IMR-90 (cell line): ENCODE data around the gene PDZRN3. TPM values are rescaled to one million over a fixed set of nuclear protein-coding genes. Genes with fewer than 3 reads are reported as not detected.

Experiments
- ATAC-seq: fragments of 200-7000 bp; cut with Tn5 transposase; 2 replicates; pipeline ENCODE4 v1.9.1; 2020; ENCODE audit warnings: low read depth, mild to moderate bottlenecking, moderate library complexity
- BruUV-seq: library from RNA; stranded (reverse); fragments of 400-500 nt; replicated peaks from 2 replicates; lab custom pipeline; 2021; lab: Mats Ljungman, UMichigan
- CTCF ChIA-PET: fragments of 300-600 bp; formaldehyde crosslinking; extraction: SDS; loops from one replicate; lab custom pipeline; 2021; ENCODE audit warnings: antibody characterized with exemption; lab: Yijun Ruan, JAX
- POLR2A ChIA-PET: fragments of 300-600 bp; sonication (Branson Sonifier 250); formaldehyde crosslinking; loops from one replicate; lab custom pipeline; 2022; ENCODE audit warnings: antibody characterized with exemption; ENCODE audit not compliant: unreplicated experiment; lab: Charles Lee
- DNase-seq: peaks from one replicate; pipeline ENCODE4 v3.0.0; 2013
- H2AFZ ChIP-seq: replicated peaks from 2 replicates; pipeline ENCODE3; 2013; ENCODE audit warnings: low read length, mild to moderate bottlenecking; ENCODE audit not compliant: poor library complexity
- H2AK5ac ChIP-seq: 2 replicates; pipeline ENCODE4 v1.6.1; 2013; ENCODE audit warnings: low read depth, low read length, inconsistent platforms
- H2AK9ac ChIP-seq: replicated peaks from 2 replicates; pipeline ENCODE3; 2013; ENCODE audit warnings: mild to moderate bottlenecking, low read depth, low read length, moderate library complexity; ENCODE audit not compliant: poor library complexity
- H2BK120ac ChIP-seq: 2 replicates; pipeline ENCODE4 v1.6.1; 2013; ENCODE audit warnings: low read depth, low read length, inconsistent platforms
- H2BK15ac ChIP-seq: 3 replicates; pipeline ENCODE4 v1.6.1; 2013; ENCODE audit warnings: low read depth, low read length, inconsistent platforms
- H2BK20ac ChIP-seq: 2 replicates; pipeline ENCODE4 v1.6.1; 2013; ENCODE audit warnings: low read depth, mild to moderate bottlenecking, inconsistent platforms, low read length, moderate library complexity
- H2BK5ac ChIP-seq: 2 replicates; pipeline ENCODE4 v1.6.1; 2013; ENCODE audit warnings: mild to moderate bottlenecking, low read depth, low read length, inconsistent platforms; ENCODE audit not compliant: poor library complexity, severe bottlenecking
- H3K14ac ChIP-seq: replicated peaks from 2 replicates; pipeline ENCODE4 v1.6.1; 2013; ENCODE audit warnings: low read depth, low read length, inconsistent platforms
- H3K18ac ChIP-seq: 2 replicates; pipeline ENCODE4 v1.6.1; 2013; ENCODE audit warnings: low read depth, low read length, control low read depth
- H3K23ac ChIP-seq: 2 replicates; pipeline ENCODE4 v1.6.1; 2013; ENCODE audit warnings: low read depth, low read length, inconsistent platforms
- H3K27ac ChIP-seq: 2 replicates; pipeline ENCODE4 v1.5.1; 2013; ENCODE audit warnings: mild to moderate bottlenecking, control low read depth, low read length; ENCODE audit not compliant: insufficient read depth
- H3K27me3 ChIP-seq: 2 replicates; pipeline ENCODE4 v1.6.1; 2013; ENCODE audit warnings: low read length; ENCODE audit not compliant: control insufficient read depth, insufficient read depth
- H3K36me3 ChIP-seq: 2 replicates; pipeline ENCODE4 v1.6.1; 2013; ENCODE audit warnings: low read length, mixed read lengths; ENCODE audit not compliant: control insufficient read depth, insufficient read depth
- H3K4ac ChIP-seq: 2 replicates; pipeline ENCODE4 v1.6.1; 2013; ENCODE audit warnings: low read depth, low read length, inconsistent platforms
- H3K4me1 ChIP-seq: 2 replicates; pipeline ENCODE4 v1.6.1; 2013; ENCODE audit warnings: low read length, mixed read lengths; ENCODE audit not compliant: control insufficient read depth, insufficient read depth
- H3K4me2 ChIP-seq: 2 replicates; pipeline ENCODE4 v1.6.1; 2013; ENCODE audit warnings: low read depth, mild to moderate bottlenecking, control low read depth, low read length, moderate library complexity
- H3K4me3 ChIP-seq: 2 replicates; pipeline ENCODE4 v1.5.1; 2013; ENCODE audit warnings: low read depth, mild to moderate bottlenecking, control low read depth, low read length, moderate library complexity; ENCODE audit not compliant: insufficient read depth
- H3K56ac ChIP-seq: 2 replicates; pipeline ENCODE4 v1.6.1; 2013; ENCODE audit warnings: low read length, inconsistent platforms; ENCODE audit not compliant: insufficient read depth; ENCODE audit errors: extremely low read depth
- H3K79me1 ChIP-seq, 2 experiments: 2 replicates each; pipeline ENCODE4 v1.6.1; 2013; ENCODE audit warnings: low read length in 2 of 2, inconsistent platforms in 1 of 2, low read depth in 1 of 2
- H3K9ac ChIP-seq: 2 replicates; pipeline ENCODE4 v1.6.1; 2013; ENCODE audit warnings: low read depth, low read length, control low read depth
- H3K9me1 ChIP-seq: 2 replicates; pipeline ENCODE4 v1.6.1; 2013; ENCODE audit warnings: low read length, inconsistent platforms; ENCODE audit not compliant: insufficient read depth
- H3K9me3 ChIP-seq: 2 replicates; pipeline ENCODE4 v1.6.1; 2013; ENCODE audit warnings: low read length; ENCODE audit not compliant: control insufficient read depth, insufficient read depth
- H4K20me1 ChIP-seq: 2 replicates; pipeline ENCODE4 v1.6.1; 2013; ENCODE audit warnings: low read length, inconsistent platforms; ENCODE audit not compliant: insufficient read depth
- H4K5ac ChIP-seq: 2 replicates; pipeline ENCODE4 v1.6.1; 2013; ENCODE audit warnings: mild to moderate bottlenecking, low read depth, low read length, control low read depth
- H4K8ac ChIP-seq, 2 experiments: 2 replicates each; pipeline ENCODE4 v1.6.1; 2013; ENCODE audit warnings: low read depth in 2 of 2, low read length in 2 of 2, control low read depth in 1 of 2, inconsistent platforms in 1 of 2
- H4K91ac ChIP-seq: 2 replicates; pipeline ENCODE4 v1.6.1; 2013; ENCODE audit warnings: low read depth, low read length, inconsistent platforms; ENCODE audit not compliant: insufficient read depth
- CEBPB ChIP-seq: IDR thresholded peaks from 2 replicates; pipeline ENCODE4 v1.6.1; 2012; ENCODE audit warnings: low read depth, low read length, improper control_type of control experiment
- CHD1 ChIP-seq: IDR thresholded peaks from 2 replicates; pipeline ENCODE4 v1.6.1; 2012; ENCODE audit warnings: low read depth, low read length, improper control_type of control experiment
- CTCF ChIP-seq: conservative IDR thresholded peaks from 2 replicates; pipeline ENCODE4 v1.5.1; 2012; ENCODE audit warnings: mild to moderate bottlenecking, low read depth, low read length, improper control_type of control experiment
- ELK1 ChIP-seq: fragments of 150-350 bp; IDR thresholded peaks from 2 replicates; pipeline ENCODE4 v1.6.1; 2016; ENCODE audit warnings: low read depth, mild to moderate bottlenecking, low read length, moderate library complexity, borderline replicate concordance
- FOS ChIP-seq: fragments of 150-350 bp; IDR thresholded peaks from 2 replicates; pipeline ENCODE4 v1.6.1; 2016; ENCODE audit warnings: low read depth, low read length
- MAFK ChIP-seq: IDR thresholded peaks from 2 replicates; pipeline ENCODE4 v1.6.1; 2012; ENCODE audit warnings: low read depth, low read length, improper control_type of control experiment
- MAZ ChIP-seq: IDR thresholded peaks from 2 replicates; pipeline ENCODE4 v1.6.1; 2012; ENCODE audit warnings: low read depth, mild to moderate bottlenecking, low read length, improper control_type of control experiment, moderate library complexity, borderline replicate concordance
- MXI1 ChIP-seq: IDR thresholded peaks from 2 replicates; pipeline ENCODE4 v1.6.1; 2012; ENCODE audit warnings: low read depth, mild to moderate bottlenecking, low read length, moderate library complexity, borderline replicate concordance
- NFE2L2 ChIP-seq: fragments of 150-350 bp; IDR thresholded peaks from 2 replicates; pipeline ENCODE4 v1.6.1; 2016; ENCODE audit warnings: low read depth, mild to moderate bottlenecking, low read length
- RAD21 ChIP-seq: IDR thresholded peaks from 2 replicates; pipeline ENCODE4 v1.6.1; 2012; ENCODE audit warnings: low read length, improper control_type of control experiment
- RCOR1 ChIP-seq: IDR thresholded peaks from 2 replicates; pipeline ENCODE4 v1.6.1; 2012; ENCODE audit warnings: mild to moderate bottlenecking, low read length, improper control_type of control experiment; ENCODE audit not compliant: insufficient replicate concordance
- WGBS, 2 experiments: methylation state at CpG; one replicate each; pipeline versions ENCODE4 v1.1.5 to v1.1.7; 2013; ENCODE audit warnings: missing lambda C conversion rate in 2 of 2; ENCODE audit not compliant: insufficient read length in 1 of 2; ENCODE audit errors: extremely low coverage in 2 of 2; 5-methylcytosine and 5-hydroxymethylcytosine counted together
- dilution Hi-C: fragments of 300-500 bp; cut with HindIII; formaldehyde crosslinking; loops from one replicate; pipeline ENCODE4 v1.14.3; 2018; ENCODE audit warnings: low sequenced_read_pairs; ENCODE audit not compliant: unreplicated experiment
- in situ Hi-C: fragments of 300-500 bp; cut with MboI; formaldehyde crosslinking; loops from 3 replicates; pipeline ENCODE4 v1.14.3; 2019; ENCODE audit warnings: low sequenced_read_pairs, inconsistent platforms, mixed read lengths
- intact Hi-C: fragments of 100-400 bp; cut with micrococcal nuclease; formaldehyde crosslinking; loops from 2 replicates; pipeline ENCODE4 v1.10.0; 2022
- polyA plus RNA-seq, 3 experiments: library from polyadenylated mRNA; depleted of rRNA; stranded (reverse); fragments of >200 nt; gene quantifications; 2 replicates each; pipeline ENCODE4 v1.2.3, GENCODE V29; 2012; ENCODE audit warnings: low replicate concordance in 1 of 3
- total RNA-seq: library from RNA; depleted of rRNA; stranded (reverse); fragments of >200 nt; gene quantifications from 2 replicates; pipeline ENCODE4 v1.2.3, GENCODE V29; 2012

Gene PDZRN3
- total and polyA plus RNA-seq, 2 of the 4 experiments (the other 2 are of a cell fraction): 9.4 to 17.0 TPM

GRCh38 chr3:73580343-73580742 is 44.4 kb downstream of the PDZRN3 start:
- H2AFZ ChIP-seq: no peak overlapping the region
- H3K4ac ChIP-seq: peak overlapping the region; percentile 44; the same call in 1 of the 2 replicates
- DNase-seq: peak; percentile 100
- no peak overlapping the region for H3K14ac ChIP-seq
- no TSS peak for BruUV-seq
- H2BK20ac ChIP-seq: peak overlapping the region; percentile 75
- intact Hi-C loops: no loop called here
- peaks cover 6% of the 10 kb centered on the region for H3K4me1 ChIP-seq
- H3K23ac ChIP-seq: no peak overlapping the region; the same call in 1 of the 2 replicates
- H3K18ac ChIP-seq: no peak overlapping the region
- H3K27me3 ChIP-seq: no peaks in the 10 kb centered on the region
- no peak overlapping the region for H3K56ac ChIP-seq
- peak overlapping the region in 1 of 2 experiments; percentile 1; a peak in 2 of 4 replicates for H4K8ac ChIP-seq
- H3K36me3 ChIP-seq: 0 out of 2 replicates have a peak, but pooled peaks cover 1% of the 10 kb centered on the region
- ChIA-PET CTCF (interaction anchor here (0.5 kb wide), 1 partner anchor 1436 kb away, joined by 3 read pairs; no protein-coding TSS in a partner anchor), POLR2A (interaction anchor here (0.6 kb wide), 1 partner anchor 261 kb away, joined by 4 read pairs; no protein-coding TSS in a partner anchor)
- H3K27ac ChIP-seq: peak overlapping the region; percentile 13; the same call in 1 of the 2 replicates
- H4K20me1 ChIP-seq: no peaks in the 10 kb centered on the region; the same call in 1 of the 2 replicates
- peak overlapping the region; percentile 4 for H2BK5ac ChIP-seq
- peaks cover 8 to 27% of the 10 kb centered on the region in 2 experiments; a peak in 3 of 4 replicates for H3K79me1 ChIP-seq
- H3K9me1 ChIP-seq: 0 out of 2 replicates have a peak, but pooled peaks cover 9% of the 10 kb centered on the region
- in situ Hi-C loops: no loop called here
- H2AK5ac ChIP-seq: no peak overlapping the region; the same call in 1 of the 2 replicates
- no peak overlapping the region for H2AK9ac ChIP-seq
- peak; percentile 86 for TF ChIP-seq CEBPB
- no peak for TF ChIP-seq CHD1
- no peak for TF ChIP-seq ELK1
- TF ChIP-seq MXI1: 0 out of 2 replicates have a peak, but pooled peaks have one; percentile 55
- peak; percentile 58 for TF ChIP-seq FOS
- TF ChIP-seq MAZ: no peak
- TF ChIP-seq NFE2L2: peak; percentile 19; the same call in 1 of the 2 replicates
- peak; percentile 64 for TF ChIP-seq RCOR1
- no peak for TF ChIP-seq CTCF
- TF ChIP-seq RAD21: peak; percentile 8; the same call in 1 of the 2 replicates
- TF ChIP-seq MAFK: peak; percentile 44; the same call in 1 of the 2 replicates
- dilution Hi-C loops: no loop called here
- H2BK120ac ChIP-seq: 0 out of 2 replicates have a peak overlapping the region, but pooled peaks have one; percentile 9
- WGBS, 2 experiments: 10% methylated on average over 2 of the region's 2 CpGs; no CpG with 5 or more reads in 1 of the 2 experiments
- no peak overlapping the region for H3K4me2 ChIP-seq
- H3K4me3 ChIP-seq: no peak overlapping the region
- H3K9ac ChIP-seq: no peak overlapping the region
- H3K9me3 ChIP-seq: no peaks in the 10 kb centered on the region
- 0 out of 3 replicates have a peak overlapping the region, but pooled peaks have one; percentile 1 for H2BK15ac ChIP-seq
- ATAC-seq: peak; percentile 83
- no peak overlapping the region for H4K5ac ChIP-seq
- no peak overlapping the region for H4K91ac ChIP-seq
